OCI-LY7 (cell line): ENCODE measurements around the gene OR2B2.

Experiments used
- EZH2phosphoT487 ChIP-seq: fragments of 200-600 bp; sonication (generic); IDR thresholded peaks from 2 replicates; pipeline ENCODE4 v1.6.1; 2018; ENCODE audit warnings: low read depth, borderline replicate concordance, mild to moderate bottlenecking, mixed run types, antibody characterized with exemption, low read length, moderate library complexity, mixed read lengths
- TF ChIP-seq, protein P1 (sequence below): fragments of 200-600 bp; sonication (generic); conservative IDR thresholded peaks from 2 replicates; pipeline ENCODE4 v1.5.1; 2014; ENCODE audit warnings: mild to moderate bottlenecking, antibody characterized with exemption, low read length, moderate library complexity, mixed read lengths

GRCh38 chr6:27893836-27894807 lies 18.1 kb downstream of the OR2B2 start:
- TF ChIP-seq, protein P1, sequence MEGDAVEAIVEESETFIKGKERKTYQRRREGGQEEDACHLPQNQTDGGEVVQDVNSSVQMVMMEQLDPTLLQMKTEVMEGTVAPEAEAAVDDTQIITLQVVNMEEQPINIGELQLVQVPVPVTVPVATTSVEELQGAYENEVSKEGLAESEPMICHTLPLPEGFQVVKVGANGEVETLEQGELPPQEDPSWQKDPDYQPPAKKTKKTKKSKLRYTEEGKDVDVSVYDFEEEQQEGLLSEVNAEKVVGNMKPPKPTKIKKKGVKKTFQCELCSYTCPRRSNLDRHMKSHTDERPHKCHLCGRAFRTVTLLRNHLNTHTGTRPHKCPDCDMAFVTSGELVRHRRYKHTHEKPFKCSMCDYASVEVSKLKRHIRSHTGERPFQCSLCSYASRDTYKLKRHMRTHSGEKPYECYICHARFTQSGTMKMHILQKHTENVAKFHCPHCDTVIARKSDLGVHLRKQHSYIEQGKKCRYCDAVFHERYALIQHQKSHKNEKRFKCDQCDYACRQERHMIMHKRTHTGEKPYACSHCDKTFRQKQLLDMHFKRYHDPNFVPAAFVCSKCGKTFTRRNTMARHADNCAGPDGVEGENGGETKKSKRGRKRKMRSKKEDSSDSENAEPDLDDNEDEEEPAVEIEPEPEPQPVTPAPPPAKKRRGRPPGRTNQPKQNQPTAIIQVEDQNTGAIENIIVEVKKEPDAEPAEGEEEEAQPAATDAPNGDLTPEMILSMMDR: no peak
- no peak for TF ChIP-seq EZH2phosphoT487
